NCI-H146 (cell line): ENCODE measurements around the gene NDUFS1.
"Not testable (repeated sequence)": the region's sequence is repeated elsewhere in the genome, so short reads cannot be mapped to it uniquely, and the experiment has no call there.

Experiments
- DNase-seq: peaks from one replicate; lab custom pipeline; 2025; lab: John Stamatoyannopoulos, UW

NDUFS1 gene

DNA sequence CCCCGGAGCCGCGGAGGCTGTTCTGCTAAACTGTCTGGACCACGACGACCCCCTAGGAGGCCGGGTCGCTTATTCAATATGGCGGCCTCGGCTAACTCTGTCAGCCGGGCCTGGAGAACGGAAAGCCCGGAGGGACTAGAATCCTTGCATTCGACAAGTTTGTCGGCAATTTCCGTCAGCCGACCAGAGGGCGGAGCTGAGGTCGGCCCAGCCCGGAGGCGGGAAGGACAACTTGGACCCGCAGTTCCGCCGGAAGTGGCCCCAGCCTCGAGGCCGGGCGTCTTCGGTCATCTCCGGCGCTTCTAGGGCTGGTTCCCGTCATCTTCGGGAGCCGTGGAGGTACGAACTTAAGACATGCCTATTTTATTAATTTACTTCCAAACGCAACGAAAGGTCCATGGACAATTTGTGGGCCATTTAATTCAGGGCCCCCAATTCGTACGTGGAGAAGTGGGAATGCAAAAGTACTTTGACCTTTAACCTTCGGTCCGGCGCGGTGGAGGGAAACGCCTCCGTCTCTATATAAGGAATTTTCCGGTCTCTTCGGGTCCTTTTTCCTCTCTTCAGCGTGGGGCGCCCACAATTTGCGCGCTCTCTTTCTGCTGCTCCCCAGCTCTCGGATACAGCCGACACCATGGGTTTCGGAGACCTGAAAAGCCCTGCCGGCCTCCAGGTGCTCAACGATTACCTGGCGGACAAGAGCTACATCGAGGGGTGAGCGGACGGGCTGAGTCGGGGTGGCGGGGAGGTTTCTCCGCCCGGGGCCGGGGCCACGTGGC, at the start of gene NDUFS1, which contains the start of gene EEF1B2:
Gene NDUFS1 (minus strand): TSS at position 99 of the 779 bp plus-strand sequence. CDS start 5,766 bp downstream, outside the sequence.
Gene EEF1B2 (plus strand): TSS at position 550 of the 779 bp plus-strand sequence. CDS start 85 bp downstream, at position 635.
- DNase-seq = peak; percentile 96

DNA sequence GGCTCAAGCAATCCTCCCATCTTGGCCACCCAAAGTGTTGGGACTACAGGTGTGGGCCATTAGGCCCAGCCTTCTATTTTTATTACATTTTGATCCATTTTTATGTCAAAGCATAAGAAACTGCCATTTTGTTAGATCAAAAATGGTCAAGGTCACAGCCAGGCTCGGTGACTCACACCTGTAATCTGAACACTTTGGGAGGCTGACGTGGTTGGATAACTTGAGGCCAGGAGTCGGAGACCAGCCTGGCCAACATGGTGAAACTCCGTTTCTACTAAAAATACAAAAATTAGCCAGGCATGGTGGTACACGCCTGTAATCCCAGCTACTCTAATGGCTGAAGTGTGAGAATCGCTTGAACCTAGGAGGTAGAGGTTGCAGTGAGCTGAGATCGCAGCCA, 49.7 kb upstream of the NDUFS1 start:
- DNase-seq = no peak

DNA sequence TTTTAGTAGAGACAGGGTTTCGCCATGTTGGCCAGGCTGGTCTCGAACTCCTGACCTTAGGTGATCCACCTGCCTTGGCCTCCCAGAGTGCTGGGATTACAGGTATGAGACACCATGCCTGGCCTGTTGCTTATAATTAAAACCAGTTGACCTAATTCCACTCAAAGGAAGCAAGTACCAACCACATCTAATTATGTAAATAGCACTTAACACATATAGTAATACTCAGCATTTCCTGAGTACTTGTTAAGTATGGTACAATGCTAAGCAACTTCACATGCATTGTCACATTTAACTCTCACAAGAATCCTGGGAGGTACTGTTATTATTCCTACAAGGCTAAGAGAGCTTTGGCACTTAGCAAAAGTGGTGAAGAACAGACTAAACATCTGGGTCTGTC, 48.1 kb upstream of the NDUFS1 start:
- not testable (repeated sequence) for DNase-seq

DNA sequence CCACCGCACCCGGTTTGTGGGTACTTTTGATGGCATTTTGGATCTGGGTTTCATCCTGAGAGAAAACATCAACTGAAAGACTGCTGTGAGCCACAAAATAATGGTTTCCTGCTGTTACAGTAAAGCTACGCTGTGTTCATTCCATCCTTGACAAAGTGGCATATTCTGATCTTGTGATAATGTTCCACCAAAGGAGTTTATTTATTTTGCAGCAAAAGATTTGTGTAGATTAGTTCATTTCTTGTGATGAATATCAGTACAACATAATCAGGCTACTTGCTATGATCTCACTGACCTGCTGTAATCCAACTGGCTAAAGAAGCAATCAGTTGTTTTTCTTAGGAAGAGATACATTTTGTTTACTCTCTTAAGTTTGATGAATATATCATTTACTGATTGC, 45.5 kb upstream of the NDUFS1 start:
- no peak for DNase-seq

DNA sequence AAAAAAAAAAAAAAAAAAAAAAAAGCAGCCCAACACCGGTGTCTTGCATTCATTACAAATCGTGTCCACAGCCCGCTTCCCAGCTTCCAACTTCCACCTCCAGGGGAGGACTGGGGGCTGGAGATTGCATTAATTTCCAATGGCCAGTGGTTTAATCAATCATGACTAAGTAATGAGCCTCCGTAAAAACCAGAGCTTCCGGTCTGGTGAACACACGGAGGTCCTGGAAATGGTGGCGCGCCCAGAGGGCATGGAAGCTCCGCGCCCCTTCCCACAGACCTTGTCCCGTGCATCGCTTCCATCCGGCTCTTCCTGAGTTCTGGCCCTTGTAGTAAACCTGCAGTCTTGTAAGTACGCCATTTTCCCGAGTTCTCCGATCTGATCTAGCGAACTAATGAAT, 44.1 kb upstream of the NDUFS1 start:
- DNase-seq = no peak

DNA sequence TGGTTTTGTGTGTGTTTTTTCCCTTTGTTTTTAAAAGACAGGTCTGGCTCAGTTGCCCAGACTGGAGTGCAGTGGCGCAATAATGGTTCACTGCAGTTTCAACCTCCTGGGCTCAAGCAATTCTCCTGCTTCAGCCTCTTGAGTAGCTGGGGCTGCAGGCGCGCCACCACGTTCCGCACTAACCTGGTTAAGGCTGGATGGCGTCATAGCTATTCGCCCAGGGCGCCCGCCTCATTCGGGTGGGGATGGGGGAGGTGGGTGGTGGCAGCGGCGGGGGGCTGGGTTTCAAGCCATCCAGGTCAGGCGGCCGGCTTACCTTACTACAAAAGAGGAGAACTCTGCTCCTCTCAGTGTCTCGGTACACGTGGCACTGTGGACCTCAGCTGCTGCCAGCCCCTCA, 43.2 kb upstream of the NDUFS1 start:
- no peak for DNase-seq

DNA sequence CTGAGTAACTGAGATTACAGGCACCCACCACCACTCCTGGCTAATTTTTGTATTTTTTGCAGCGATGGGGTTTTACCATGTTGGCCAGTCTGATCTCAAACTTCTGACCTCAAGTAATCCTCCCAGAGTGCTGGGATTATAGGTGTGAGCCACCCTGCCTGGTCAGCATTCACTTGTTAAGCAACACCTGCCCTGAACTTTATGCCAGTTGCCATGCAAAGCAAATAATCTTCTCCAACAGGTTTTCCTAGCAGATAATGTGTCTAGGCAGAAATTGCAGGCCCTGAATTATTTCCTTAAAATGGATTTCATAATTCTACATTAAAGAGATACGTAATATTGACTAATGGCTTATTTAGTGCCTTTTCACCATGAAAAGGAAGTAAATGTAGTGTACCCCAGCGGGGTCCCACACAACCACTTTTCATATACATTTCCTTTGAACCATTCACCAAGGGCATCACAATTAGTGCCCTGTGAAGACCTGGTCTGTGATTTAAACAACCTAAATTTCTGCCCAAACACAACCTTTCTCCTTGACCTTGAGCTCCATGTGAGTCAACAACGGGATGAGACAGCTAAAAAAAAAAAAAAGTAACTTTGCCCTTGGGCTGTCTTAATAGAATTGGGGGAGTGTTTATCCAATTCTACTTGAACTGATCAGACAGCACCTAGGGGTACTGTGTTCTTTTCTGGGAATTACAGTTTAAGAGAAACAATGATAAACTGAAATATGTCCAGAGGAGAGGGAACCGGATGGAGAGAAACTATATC, 42.0 kb upstream of the NDUFS1 start:
- no peak for DNase-seq

DNA sequence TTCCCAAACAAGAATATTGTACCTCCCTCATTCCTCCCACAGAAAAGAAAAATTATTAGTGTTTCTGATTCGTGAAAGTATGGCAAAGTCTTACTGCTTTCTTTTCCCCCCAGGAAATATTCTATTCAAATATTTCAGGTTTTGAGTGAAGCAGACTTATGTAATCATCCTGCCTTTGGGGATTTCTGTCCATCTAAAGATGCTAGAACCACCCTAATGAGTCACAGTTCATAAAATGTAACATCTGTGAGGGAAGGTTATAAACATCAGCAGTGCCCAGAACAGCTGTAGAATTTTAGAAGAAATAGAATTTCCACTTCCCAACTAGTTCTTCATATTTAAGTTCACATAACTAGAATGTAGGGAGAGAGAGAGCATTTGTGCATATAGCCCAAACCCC, 39.4 kb upstream of the NDUFS1 start:
- no peak for DNase-seq

DNA sequence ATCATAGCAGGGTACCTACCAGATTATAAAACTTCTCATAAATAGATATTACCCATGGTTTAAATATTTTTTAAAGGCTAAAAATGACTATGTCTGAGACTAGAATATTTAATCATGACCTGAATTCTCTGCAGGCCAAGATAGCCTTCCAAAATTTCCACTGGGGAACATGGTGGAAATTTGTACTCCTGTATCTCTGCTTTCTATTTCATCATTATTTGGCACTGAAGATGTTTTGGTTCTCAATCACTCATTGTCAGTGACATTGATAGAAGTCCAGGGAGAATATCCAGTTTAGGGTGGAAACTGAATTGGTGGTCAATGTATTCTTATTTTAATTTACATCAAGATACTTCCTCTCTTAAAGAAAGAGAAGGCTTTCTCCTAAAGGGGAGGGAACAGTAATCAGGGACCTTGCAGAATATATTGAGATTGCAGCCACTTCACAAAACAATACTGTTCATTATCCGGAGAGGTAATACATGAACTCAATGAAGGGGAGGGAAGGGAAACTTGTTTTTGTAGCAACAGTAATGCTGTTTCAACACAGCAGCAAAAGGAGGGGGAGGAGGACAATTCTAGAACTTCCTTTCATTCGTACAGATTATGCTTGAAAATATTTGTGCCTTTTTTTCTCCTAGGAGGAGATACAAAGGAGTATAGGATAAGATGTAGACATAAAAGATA, 34.6 kb upstream of the NDUFS1 start:
- DNase-seq = no peak

DNA sequence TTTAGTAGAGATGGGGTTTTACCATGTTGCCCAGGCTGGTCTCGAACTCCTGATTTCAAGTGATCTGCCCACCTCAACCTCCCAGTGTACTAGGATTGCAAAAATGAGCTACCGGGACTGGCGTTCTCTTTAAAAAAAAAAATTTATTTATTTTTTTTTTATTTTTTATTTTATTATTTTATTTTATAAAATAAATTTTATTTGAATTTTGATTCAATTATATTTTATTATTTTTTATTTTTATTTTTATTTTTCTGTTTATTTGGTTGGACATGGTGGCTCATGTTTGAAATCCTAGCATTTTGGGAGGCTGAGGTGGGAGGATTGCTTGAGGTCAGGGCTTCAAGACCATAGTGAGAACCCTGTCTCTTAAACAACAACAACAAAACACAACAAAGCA, 32.9 kb upstream of the NDUFS1 start:
- DNase-seq = no peak

DNA sequence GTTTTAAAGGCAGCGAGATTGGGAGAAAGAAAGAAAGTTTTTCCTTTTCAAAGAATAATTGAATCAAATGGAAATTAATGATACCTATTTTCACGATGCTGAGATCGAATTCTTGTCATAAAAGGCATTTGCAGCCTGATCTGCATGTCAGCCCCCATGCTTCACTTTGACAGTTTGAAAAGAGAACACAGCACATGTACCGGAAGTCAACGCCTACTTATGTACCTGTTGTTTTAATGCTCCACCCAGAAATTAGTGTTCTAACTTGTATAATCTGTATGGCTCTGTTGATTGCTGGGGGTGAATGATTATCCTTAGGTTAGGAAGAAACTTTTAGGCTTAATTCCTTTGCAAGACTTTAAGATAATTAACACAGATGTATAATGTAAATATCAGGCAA, 31.4 kb upstream of the NDUFS1 start:
- DNase-seq = no peak

DNA sequence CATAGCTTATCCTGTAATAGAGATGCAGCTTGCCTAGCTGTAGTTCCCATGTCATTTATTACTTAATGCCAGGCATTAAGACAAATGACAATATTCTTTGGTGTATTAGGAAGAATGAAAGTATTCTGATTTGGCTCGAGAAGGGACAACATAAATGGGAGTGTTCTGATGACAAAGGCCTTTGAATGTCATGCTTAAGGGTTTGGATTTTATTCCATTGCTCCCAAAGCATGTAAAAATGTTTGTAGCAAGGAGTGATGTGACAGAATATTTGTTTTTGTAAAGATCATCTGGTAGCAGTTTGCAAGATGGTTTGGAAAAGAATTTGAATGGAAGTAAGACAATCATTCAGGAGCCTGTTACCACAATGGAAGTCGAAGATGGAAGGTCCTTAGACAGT, 30.9 kb upstream of the NDUFS1 start:
- DNase-seq = no peak

DNA sequence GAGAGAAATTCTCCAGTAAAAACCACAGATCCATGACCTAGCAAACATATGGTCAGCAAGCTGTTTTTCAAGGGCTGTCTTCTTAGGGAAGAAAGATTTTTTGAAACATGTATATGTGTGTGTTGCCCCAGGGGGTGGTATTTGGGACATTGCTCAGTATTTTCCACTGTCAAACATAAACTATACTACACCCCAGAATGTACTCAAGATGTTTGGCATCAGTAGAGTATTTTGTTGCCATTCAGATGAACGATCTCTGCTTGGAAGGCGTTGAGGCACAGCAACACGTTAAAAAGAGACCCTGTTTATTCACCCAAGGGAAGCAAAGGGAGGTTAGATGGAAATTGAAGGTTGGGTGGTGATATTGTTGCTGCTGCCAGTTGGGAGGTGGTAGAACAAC, 30.4 kb upstream of the NDUFS1 start:
- DNase-seq = no peak

DNA sequence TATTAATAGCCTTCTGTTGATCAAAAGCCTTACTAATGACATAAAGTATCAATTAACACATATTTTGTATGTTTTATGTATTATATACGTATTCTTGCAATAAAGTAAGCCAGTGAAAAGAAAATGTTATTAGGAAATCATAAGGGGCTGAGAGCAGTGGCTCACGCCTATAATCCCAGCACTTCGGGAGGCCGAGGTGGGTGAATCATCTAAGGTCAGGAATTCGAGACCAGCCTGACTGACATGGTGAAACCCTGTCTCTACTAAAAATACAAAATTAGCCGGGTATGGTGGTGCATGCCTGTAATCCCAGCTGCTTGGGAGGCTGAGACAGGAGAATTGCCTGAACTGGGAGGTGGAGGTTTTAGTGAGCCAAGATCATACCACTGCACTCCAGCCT, 22.3 kb upstream of the NDUFS1 start:
- not testable (repeated sequence) for DNase-seq

DNA sequence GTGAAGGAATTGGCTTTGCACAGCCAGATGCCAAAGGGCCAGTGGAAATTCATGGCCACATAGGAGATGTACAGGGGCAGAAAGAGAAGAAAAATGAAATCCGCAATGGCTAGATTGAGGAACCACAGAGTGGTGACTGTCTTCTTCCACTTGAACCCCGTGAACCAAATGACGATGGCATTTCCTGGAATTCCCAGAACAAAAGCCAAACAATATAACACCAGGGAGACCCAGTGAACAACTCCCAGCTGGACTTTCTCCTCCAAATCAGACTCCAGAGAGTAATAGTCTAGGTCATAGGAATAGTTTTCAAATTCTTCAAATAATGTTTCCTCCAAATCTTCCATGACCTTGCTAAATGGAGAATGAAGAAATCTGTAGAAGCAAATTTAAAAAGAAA, 17.7 kb upstream of the NDUFS1 start:
- DNase-seq = no peak

DNA sequence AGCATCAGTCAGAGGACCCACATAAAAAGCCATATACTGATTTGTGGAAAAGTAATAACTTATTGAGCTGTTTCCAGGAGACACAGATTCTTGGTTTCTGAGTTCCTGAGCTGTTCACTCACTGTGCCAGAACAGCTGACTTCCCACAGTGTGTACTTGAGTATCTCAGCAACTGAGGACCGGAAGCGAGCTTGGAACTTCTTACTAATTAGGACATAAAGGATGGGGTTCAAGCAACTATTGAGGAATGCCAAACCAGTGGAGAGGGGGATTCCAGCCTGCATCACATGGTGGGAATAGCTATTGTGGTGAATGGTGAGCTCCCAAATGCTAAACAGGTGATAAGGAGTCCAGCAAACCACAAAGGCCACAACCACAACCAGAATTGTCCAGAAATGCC, 16.9 kb upstream of the NDUFS1 start:
- DNase-seq = no peak

DNA sequence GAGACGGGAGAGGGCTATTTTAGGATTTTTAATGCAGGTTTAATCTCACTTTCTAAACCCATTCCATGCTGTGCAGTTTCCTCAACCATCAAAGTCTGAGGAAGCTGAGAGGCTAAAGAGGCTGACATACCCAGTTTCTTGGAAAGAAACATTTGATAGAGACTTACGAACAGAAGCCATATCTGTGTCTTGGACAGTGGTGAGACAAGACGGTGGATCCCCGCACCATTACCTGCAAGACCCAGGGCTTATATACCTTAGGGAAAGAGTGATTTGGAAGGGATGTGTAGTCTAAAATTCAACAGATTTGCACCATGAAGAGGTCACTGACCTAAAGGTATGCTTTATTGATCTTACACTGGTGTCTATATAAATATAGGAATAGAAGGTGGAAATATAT, 13.9 kb upstream of the NDUFS1 start:
- no peak for DNase-seq

DNA sequence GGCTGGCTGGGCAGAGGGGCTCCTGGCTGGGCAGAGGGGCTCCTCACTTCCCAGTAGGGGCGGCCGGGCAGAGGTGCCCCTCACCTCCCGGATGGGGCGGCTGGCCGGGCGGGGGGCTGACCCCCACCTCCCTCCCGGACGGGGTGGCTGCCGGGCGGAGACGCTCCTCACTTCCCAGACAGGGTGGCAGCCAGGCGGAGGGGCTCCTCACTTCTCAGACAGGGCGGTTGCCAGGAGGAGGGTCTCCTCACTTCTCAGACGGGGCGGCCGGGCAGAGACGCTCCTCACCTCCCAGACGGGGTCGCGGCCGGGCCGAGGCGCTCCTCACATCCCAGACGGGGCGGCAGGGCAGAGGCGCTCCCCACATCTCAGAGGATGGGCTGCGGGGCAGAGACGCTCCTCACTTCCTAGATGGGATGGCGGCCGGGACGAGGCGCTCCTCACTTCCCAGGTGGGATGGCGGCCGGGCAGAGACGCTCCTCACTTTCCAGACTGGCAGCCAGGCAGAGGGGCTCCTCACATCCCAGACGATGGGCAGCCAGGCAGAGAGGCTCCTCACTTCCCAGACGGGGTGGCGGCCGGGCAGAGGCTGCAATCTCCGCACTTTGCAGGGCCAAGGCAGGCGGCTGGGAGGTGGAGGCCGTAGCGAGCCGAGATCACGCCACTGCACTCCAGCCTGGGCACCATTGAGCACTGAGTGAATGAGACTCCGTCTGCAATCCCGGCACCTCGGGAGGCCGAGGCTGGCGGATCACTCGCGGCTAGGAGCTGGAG, 12.6 kb upstream of the NDUFS1 start:
- DNase-seq = not testable (repeated sequence)

DNA sequence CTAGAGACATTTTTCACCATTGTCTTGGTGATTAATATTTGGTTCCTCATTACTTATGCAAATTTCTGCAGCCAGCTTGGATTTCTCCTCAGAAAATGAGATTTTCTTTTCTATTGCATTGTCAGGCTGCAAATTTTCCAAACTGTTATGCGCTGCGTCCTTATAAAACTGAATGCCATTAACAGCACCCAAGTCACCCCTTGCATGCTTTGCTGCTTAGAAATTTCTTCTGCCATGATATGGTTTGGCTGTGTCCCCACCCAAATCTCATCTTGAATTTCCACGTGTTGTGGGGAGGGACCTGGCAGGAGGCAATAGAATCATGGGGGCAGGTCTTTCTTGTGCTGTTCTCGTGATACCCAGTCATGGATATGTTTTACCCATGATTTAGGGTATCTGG, 9.0 kb upstream of the NDUFS1 start:
- not testable (repeated sequence) for DNase-seq

DNA sequence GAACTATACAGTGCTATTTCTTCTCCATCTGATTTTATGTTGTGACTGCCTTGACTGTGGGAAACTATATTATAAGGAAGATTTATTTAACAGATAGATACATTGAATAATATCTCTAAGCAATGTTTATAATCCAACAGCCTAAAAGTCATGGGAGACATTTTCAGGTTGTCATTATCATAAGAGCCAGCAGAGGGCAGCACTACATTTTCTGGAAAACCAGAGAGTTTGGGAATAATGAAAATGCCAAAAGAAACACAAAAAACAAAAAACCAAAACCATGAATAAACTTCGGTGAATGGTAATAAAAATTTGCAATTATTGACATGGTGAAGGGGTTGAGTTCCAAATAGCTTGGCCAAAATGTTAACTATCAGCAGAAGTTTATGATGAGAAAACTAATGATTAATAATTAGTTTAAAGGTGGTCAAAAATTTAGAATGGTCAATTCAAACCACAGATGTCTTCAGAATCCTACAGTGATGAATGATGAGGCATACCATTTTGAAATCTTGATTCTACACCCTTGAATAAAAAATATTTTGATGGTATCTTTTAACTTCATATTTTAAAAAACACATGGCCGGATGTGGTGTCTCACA, 5.1 kb upstream of the NDUFS1 start:
- DNase-seq = peak; percentile 7

DNA sequence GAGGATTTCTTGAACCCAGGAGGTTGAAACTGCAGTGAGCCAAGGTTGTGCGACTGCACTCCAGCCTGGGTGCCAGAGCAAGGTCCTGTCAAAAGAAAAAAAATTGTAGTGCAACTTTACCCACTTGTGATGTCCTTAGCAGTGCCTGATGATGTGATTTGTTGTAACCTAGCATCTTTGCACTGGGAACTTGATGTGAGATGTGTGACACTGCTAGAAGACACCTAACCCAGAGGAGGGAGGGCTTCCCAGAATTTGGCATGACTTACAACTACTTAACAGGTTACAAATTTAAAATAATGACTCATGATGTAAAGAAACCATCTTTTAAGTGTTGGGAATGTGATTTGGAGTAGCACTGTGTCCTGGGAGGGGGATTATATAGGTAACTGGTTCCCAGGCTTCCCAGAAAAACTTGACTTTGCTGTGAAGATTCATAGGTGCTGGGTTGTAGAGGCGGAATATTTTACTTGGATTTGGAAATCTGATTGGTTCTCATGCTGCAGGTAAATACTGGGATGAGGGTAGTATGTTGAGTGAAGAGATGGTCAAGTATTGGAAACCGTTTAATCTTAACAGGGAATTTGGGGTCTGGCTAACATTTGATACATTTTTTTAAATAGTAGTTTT, 4.1 kb upstream of the NDUFS1 start:
- DNase-seq = no peak
